ENCODE results near the gene NRXN3. TPM values are rescaled to one million over a fixed set of nuclear protein-coding genes. Genes with fewer than 3 reads are reported as not detected.

The NRXN3 gene
- total RNA-seq, 1 experiment from 2014 or later = not detected

GRCh38 chr14:79417961-79418360 lies 1247.8 kb downstream of the NRXN3 start:
- Histone ChIP-seq H3K4me3 (ENCODE audit: low read depth in 2 of 2, low read length in 2 of 2) (no peak overlapping the region), H3K27ac (ENCODE audit: low read length) (no peak overlapping the region), H3K36me3 (ENCODE audit: control insufficient read depth, insufficient read depth, low read length) (no peaks in the 10 kb centered on the region), H3K27me3 (ENCODE audit: control insufficient read depth, insufficient read depth, low read length) (no peaks in the 10 kb centered on the region), H3K4me1 (ENCODE audit: control insufficient read depth, insufficient read depth, low read length) (no peaks in the 10 kb centered on the region), H3K9me3 (ENCODE audit: control insufficient read depth, insufficient read depth, low read depth, low read length) (no peaks in the 10 kb centered on the region)
- in situ Hi-C loops (cut with HindIII; ENCODE audit: low pct_unique_long_range_greater_than_20kb, low sequenced_read_pairs) (no loop called here), intact Hi-C loops (cut with micrococcal nuclease; ENCODE audit: unreplicated experiment) (no loop called here)
- DNase-seq (ENCODE audit: low read depth, low spot score) (no peak), ATAC-seq (no peak)
- TF ChIP-seq TCF7L2 (IDR thresholded peaks at IDR 0.05; ENCODE audit: low read depth, low read length) = no peak
- no peak for TF ChIP-seq REST (IDR thresholded peaks at IDR 0.05; ENCODE audit: insufficient read depth in 1 of 2, low read depth in 2 of 2, low read length in 1 of 2)
- TF ChIP-seq SIN3A (IDR thresholded peaks at IDR 0.05; ENCODE audit: borderline replicate concordance, insufficient read depth, low read depth, low read length) = no peak
- TF ChIP-seq CTCF (IDR thresholded peaks at IDR 0.05) = no peak
- no peak for TF ChIP-seq POLR2AphosphoS5 (IDR thresholded peaks at IDR 0.05; ENCODE audit: low read depth, low read length)
- ChIA-PET CTCF (no interaction called here), POLR2A (no interaction called here)
- BruUV-seq (replicated peaks) = no TSS peak

GRCh38 chr14:79418649-79419415 lies 1248.7 kb downstream of the NRXN3 start:
- in situ Hi-C loops (cut with HindIII; ENCODE audit: low pct_unique_long_range_greater_than_20kb, low sequenced_read_pairs) = no loop called here
- BruUV-seq (replicated peaks) = no TSS peak
- Histone ChIP-seq H3K4me1 (ENCODE audit: control insufficient read depth, insufficient read depth, low read length) (no peaks in the 10 kb centered on the region), H3K27ac (ENCODE audit: low read length) (no peak overlapping the region), H3K36me3 (ENCODE audit: control insufficient read depth, insufficient read depth, low read length) (no peaks in the 10 kb centered on the region), H3K4me3 (ENCODE audit: low read depth in 2 of 2, low read length in 2 of 2) (no peak overlapping the region), H3K9me3 (ENCODE audit: control insufficient read depth, insufficient read depth, low read depth, low read length) (no peaks in the 10 kb centered on the region), H3K27me3 (ENCODE audit: control insufficient read depth, insufficient read depth, low read length) (no peaks in the 10 kb centered on the region)
- DNase-seq (ENCODE audit: low read depth, low spot score) (no peak), ATAC-seq (no peak)
- TF ChIP-seq POLR2AphosphoS5 (IDR thresholded peaks at IDR 0.05; ENCODE audit: low read depth, low read length) (no peak), CTCF (IDR thresholded peaks at IDR 0.05) (no peak), TCF7L2 (IDR thresholded peaks at IDR 0.05; ENCODE audit: low read depth, low read length) (no peak), SIN3A (IDR thresholded peaks at IDR 0.05; ENCODE audit: borderline replicate concordance, insufficient read depth, low read depth, low read length) (no peak), REST (IDR thresholded peaks at IDR 0.05; ENCODE audit: insufficient read depth in 1 of 2, low read depth in 2 of 2, low read length in 1 of 2) (no peak)
- intact Hi-C loops (cut with micrococcal nuclease; ENCODE audit: unreplicated experiment) = no loop called here
- CTCF ChIA-PET = no interaction called here
- POLR2A ChIA-PET = no interaction called here

All from Panc1 (cell line).